Muscle of back (tissue), 11 donors: ENCODE measurements around the gene UBE4B. TPM values are rescaled to one million over a fixed set of nuclear protein-coding genes. Genes with fewer than 3 reads are reported as not detected.
"Not testable (repeated sequence)": the region's sequence is repeated elsewhere in the genome, so short reads cannot be mapped to it uniquely, and the experiment has no call there.

Experiments
- DNase-seq, 3 donors: peaks; one replicate each; pipeline versions ENCODE4 v3.0.0 to v3.0.0-alpha.2; 2013
- polyA plus RNA-seq, 10 donors: library from polyadenylated mRNA; unstranded; fragments of 120-200 nt; gene quantifications; one replicate each; pipeline ENCODE4 v1.2.1, GENCODE V29; 2013; ENCODE audit not compliant: insufficient read length in 10 of 10

Gene UBE4B
- polyA plus RNA-seq, 10 donors = 33.4 to 45.4 (median 41.6) TPM

DNA sequence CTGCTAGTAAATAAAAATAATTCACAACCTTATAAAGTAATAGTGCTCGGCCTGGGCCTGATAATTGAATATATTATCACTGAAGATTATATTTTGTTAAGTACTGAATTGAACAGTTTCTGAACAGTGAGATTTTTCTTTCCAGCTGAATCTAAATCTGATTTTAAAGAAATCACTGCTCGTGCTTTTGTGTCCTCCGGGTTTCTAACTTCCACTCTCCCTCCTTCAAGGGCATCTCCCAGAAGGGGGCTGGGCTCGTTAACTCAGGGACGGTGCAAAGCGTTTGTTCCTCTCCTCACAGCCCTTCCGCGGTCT, 176.8 kb downstream of the UBE4B start:
- no peak for DNase-seq

DNA sequence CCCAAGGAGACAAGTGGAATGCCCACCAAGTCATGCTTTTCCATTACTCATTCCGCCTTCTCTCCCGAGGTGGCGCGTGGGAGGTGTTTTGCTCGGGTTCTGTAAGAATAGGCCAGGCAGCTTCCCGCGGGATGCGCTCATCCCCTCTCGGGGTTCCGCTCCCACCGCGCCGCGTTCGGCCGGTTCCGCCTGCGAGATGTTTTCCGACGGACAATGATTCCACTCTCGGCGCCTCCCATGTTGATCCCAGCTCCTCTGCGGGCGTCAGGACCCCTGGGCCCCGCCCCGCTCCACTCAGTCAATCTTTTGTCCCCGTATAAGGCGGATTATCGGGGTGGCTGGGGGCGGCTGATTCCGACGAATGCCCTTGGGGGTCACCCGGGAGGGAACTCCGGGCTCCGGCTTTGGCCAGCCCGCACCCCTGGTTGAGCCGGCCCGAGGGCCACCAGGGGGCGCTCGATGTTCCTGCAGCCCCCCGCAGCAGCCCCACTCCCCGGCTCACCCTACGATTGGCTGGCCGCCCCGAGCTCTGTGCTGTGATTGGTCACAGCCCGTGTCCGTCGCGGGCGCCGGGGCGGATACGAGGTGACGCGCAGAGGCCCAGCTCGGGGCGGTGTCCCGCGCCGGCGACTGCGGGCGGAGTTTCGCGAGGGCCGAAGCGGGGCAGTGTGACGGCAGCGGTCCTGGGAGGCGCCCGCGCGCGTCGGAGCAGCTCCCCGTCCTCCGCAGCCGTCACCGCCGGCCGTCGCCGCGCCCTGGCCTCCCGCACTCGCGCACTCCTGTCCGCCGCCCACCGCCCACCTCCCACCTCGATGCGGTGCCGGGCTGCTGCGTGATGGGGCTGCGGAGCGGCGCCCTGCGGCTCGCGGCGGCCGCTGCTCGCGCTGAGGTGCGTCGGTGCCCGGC, 177.4 kb downstream of the UBE4B start, which contains the start of gene KIF1B:
TSS of gene KIF1B (plus strand) at position 666 of the 906 bp plus-strand sequence. CDS start 21,759 bp downstream, outside the sequence.
- DNase-seq = peak; percentile 99

DNA sequence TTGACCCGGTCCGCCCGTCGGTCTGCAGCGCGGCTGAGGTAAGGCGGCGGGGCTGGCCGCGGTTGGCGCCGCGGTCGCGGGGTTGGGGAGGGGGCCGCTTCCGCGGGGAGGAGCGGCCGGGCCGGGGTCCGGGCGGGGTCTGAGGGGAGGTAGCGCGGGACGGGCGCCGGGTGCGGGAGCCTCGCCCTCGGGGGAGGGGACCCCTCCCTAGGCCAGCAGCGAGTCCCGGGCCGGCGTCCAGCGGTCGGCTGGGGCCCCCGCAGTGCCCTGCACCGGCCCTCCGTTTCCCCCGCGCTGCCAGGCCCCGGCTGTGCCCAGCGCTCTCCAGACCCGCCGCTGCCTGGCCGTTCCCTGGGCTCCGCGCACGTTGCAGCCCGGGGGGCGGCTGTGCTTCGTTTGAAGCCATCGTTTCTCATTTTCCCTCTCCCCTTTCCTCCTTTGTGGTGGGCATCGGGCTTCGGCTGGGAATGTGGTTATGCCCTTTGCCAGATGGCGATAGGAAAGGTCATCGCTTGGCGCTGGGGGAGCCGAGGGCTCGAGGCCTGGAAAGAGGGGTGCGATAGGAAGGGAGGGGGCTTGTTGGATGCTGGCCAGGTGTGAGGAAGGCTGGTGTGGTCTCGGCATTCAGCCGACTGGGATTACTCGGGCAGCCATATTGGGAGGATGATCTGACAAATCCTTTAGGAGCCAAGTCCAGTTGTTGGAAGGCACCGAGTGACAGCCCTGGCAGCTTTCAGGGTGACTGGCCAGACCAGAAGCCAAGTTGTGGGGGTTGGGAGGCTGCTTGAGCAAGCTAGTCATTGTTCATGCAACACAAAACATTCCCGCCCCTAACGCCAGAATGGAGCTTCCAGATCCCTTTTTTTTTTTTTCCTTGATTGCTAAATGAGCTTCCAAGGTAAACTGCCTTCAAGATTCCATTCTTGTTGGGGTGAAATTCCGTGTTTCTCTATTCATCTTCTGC, 178.4 kb downstream of the UBE4B start:
- peak; percentile 91 to 95 (median 92) for DNase-seq

DNA sequence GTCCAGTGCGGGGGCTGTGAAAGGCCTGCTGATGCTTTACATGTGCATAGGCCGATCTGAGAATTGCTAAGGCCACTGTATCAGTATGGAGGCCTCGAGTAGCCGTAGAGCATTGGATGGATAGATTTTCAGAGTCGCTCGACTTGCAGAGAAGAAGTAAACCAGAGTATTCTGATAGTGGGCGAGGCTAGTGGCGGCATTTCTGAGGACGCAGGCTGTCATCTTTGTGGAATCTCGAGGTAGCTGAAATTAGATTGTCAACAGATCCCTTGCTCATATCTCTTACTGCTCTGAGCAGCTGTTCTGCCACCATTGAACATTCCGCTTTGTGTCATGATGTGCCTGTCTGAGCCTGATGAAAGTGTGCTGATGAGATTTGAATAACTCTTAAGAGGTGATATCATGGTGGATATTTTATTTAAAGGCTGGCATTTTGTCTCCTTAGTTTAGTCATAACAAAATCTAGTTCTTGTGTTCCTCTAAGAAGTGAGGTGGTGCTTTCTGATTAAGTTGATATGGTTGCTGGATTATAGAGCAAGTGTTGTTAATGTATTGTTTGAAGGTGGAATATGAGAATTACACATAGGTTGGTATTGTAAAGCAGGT, 179.2 kb downstream of the UBE4B start:
- DNase-seq = peak in 2 of 3 donors; percentile 55 to 73

DNA sequence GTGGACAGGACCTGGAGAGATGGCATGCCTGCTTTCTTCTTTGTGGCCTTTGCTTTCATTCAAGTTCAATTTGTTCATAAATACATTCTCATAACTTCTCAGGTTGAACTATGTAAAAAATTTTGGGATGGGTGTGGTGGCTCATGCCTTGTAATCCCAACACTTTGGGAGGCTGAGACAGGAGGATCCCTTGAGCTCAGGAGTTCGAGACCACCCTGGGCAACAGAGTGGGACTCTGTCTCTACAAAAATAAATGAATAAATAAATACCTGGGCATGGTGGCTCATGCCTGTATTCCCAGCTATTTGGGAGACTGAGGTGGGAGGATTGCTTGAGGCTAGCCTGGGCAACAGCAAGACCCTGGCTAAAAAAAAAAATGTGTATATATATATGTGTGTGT, 179.7 kb downstream of the UBE4B start:
- DNase-seq = no peak

DNA sequence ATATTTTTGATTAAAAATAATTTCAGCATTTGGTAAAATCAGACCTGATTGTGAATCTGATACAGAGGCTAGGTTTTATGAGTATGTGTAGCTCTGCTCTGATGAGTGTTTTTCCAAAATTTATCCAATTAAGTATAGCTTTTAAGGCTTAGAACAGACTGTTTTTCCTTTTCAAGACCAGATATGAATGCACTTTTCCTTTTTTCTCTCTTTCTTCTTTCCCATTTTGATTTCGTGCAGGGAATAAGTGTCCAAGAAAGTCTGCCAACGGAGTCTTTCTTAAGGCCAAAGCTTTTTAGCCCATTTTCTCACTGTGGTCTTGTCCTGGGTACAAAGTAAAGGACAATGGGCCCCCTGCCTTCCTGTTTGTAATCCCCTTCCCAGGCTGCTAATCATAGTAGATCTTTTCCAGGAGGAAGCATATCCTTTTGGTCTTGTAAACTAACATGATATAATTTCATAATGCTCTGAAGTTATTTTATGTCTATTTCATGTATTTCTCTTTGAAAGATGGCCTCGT, 180.5 kb downstream of the UBE4B start:
- DNase-seq = no peak

DNA sequence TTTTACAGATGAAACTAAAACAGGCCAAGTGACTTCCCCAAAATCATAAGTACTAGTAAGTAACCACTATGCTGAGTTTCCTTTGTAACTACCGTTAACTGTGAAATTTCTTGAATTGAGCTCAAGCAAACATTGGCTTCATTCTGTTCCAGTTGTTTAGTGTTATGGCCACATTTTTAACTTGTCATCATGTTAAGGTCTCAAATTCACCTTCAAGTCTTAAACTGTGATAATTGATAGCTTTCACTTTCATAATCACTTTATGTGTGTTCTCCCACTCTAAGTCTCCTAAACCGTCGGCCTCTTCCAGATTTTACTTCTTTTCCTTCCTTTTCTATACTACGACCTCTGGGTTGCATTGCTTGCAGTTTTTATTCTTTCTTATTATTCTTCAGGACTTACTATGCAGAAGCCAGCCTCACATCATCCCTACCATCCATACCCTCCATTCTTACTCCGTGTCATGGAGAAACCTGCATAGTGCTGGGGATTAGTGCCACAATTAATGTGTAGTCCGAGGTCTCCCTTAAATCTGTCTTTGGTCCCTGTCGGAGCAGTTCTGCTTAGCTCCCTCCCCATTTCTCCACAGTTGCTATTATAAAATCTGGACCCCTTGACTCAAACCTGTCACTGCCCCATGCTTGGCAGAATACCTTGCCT, 183.5 kb downstream of the UBE4B start:
- no peak for DNase-seq

DNA sequence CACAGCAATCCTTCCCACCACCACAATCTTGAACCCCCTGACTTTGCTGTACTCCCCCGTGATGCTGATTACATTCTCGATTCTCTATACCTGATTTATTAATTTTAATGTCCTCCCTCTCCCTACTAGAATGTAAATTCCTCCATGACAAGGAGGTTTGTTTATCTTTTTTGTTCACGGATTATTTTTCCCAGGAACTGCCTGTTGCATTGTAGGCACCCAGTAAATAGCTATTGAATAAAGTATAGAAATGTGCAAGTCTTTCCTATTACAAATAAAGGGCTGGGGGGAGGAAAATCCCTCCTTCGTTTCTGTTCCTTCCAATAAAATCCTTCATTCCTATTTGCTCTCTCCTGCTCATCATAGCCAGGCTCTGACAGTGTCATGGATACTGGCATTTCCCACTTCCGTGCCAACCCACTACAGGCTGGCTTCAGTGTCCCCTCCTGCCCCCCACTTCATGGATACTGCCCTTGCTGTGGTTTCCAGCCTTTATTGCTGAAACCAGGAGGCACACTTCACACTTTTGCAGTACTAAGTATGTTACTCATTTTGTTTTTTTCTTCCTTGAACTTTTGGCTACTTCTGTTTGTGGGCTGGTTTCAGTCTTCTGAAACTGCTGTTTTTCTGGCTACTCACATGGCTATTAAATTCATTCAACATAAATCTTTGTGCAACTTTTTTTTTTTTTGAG, 185.1 kb downstream of the UBE4B start:
- DNase-seq = no peak

DNA sequence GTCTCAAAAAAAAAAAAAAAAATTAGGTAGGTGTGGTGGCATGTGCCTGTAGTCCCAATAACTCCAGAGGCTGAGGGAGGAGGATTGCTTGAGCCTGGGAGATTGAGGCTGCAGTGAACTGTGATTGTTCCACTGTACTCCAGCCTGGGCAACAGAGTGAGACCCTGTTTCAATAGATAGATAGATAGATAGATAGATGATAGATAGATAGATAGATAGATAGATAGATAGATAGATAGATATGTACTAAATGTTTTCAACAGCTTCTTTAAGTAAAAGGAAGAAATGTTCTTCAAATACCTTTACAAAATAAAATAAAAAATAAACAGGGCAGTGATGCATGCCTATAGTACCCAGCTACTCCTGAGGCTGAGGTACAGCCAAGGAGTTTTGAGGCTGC, 187.4 kb downstream of the UBE4B start:
- no peak for DNase-seq

DNA sequence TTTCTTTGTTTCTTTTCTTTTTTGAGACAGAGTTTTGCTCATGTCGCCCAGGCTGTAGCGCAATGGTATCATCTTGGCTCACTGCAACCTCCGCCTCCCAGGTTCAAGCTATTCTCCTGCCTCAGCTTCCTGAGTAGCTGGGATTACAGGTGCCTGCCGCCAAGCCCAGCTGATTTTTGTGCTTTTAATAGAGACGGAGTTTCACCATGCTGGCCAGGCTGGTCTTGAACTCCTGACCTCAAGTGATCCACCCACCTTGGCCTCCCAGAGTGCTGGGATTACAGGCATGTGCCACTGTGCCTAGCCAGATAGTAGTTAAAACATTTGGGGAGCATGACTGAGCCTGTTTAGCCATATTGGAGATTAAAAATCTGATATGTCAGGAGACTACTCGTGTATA, 187.9 kb downstream of the UBE4B start:
- DNase-seq = not testable (repeated sequence)

DNA sequence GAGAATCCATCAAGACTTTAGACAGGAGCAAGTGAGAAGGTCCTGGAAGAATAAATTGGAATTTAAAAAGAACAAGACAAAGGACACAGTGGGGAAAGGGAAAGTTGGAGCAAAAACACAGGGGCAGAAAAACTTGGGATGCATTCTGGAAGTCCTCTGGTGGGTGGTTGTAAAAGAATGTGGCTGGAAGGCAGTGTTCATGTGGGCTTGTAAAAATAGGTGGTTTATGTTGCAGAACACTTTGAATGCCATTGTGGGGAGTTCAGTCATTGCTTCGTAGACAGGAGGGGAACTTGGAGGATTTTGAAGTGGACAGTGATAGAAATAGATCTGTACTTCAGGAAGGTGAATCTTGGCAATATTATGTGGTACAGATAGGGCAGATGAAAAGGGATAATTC, 192.8 kb downstream of the UBE4B start:
- DNase-seq = no peak

DNA sequence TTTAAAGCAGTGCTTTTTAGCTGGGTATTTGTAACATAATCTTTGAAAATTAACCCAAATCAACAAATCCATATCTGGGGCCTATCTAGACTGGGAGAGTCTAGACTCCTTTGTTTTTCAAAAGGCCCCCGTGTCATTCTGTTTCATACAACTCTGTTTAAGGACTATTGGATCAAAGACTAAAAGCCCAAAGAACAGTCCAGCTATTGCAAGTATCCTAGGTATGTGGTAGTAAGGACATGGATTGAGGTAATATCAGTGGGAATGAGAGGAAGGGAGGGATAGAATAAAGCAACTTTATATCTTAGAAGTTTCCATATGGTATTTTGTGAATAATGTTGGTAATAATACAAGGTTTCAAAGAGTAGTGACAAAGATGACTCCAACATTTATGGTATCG, 195.8 kb downstream of the UBE4B start:
- DNase-seq = no peak

DNA sequence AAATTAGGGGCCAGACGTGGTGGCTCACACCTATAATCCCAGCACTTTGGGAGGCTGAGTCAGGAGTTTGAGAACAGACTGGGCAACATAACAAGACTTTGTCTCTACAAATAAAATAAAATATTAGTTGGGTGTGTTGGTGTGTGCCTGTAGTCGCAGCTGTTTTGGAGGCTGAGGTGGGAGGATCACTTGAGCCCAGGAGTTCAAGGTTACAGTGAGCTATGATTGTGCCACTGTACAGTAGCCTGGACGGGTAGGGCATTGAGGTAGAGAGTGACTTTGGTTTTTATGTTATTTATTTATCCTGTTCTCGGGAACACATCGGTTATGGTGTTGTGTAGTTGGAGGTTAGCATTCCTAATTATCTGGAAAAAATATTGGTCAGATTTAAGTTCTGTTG, 197.1 kb downstream of the UBE4B start:
- DNase-seq = no peak

Other genes starting within 250 kb of the UBE4B start
- 10 to 100 TPM; 60.4 to 98.9 (median 73.4) TPM for gene CLSTN1, start 209.0 kb upstream of the UBE4B start, polyA plus RNA-seq
- gene CTNNBIP1, start 122.7 kb upstream of the UBE4B start, polyA plus RNA-seq = 10 to 100 TPM; 50.5 to 68.9 (median 59.6) TPM
- 10 to 100 TPM; 49.1 to 64.7 (median 56.4) TPM for gene LZIC, start 89.6 kb upstream of the UBE4B start, polyA plus RNA-seq
- 10 to 100 TPM in 8 of 10 donors, 1 to 10 TPM in 2; 8.8 to 14.3 (median 11.3) TPM for gene NMNAT1, start 89.5 kb upstream of the UBE4B start, polyA plus RNA-seq
- gene RBP7, start 35.7 kb upstream of the UBE4B start, polyA plus RNA-seq = 1 to 10 TPM; 1.6 to 6.0 (median 4.1) TPM
- 100 to 1,000 TPM in 9 of 10 donors, 10 to 100 TPM in 1; 90.6 to 218 (median 169) TPM for gene KIF1B, start 177.6 kb downstream of the UBE4B start, polyA plus RNA-seq